HEK293 (cell line): Measurements from ENCODE around the gene NDUFS8.

Experiments
- CTCF ChIP-seq: fragments of 450-650 bp; formaldehyde crosslinking; IDR thresholded peaks from 2 replicates; pipeline ENCODE4 v1.5.1; 2016; ENCODE audit warnings: missing biosample characterization, missing genetic modification characterization
- ZNF140 ChIP-seq: fragments of 450-650 bp; formaldehyde crosslinking; IDR thresholded peaks from 2 replicates; pipeline ENCODE4 v1.5.1; 2016; ENCODE audit warnings: missing biosample characterization, missing genetic modification characterization
- ZNF544 ChIP-seq: fragments of 450-650 bp; formaldehyde crosslinking; IDR thresholded peaks from 2 replicates; pipeline ENCODE4 v1.5.0; 2017; ENCODE audit warnings: missing biosample characterization, missing genetic modification characterization

DNA sequence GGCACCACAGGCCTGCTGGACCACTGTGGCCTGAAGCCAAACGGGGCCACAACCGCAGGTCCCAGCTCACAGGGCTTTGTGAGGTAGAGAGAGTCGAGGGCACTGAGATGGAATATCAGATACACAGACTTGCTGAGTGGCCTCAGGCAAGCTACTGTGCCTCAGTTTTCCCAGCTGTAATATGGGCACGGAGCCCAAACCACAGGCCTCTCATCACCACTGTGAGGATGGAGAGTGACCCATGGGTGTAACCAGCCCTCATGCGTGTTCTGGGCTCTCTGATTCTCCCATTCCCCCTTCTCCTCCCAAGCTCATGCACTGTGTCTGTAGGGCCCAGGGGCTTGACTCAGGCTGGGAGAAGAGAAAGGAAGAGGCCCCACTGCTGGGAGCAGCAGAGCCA is 30.8 kb upstream of the NDUFS8 start:
- TF ChIP-seq CTCF (tag by site-specific recombination), result no peak
- no peak for TF ChIP-seq ZNF544 (tag by site-specific recombination)
- TF ChIP-seq ZNF140 (tag by site-specific recombination), result no peak
